Measurements from ENCODE around the gene RPL39L. TPM values are rescaled to one million over a fixed set of nuclear protein-coding genes. Genes with fewer than 3 reads are reported as not detected.

RPL39L gene
- polyA plus RNA-seq, 4 donors: 18.0 to 18.4 (median 18.3) TPM

DNA sequence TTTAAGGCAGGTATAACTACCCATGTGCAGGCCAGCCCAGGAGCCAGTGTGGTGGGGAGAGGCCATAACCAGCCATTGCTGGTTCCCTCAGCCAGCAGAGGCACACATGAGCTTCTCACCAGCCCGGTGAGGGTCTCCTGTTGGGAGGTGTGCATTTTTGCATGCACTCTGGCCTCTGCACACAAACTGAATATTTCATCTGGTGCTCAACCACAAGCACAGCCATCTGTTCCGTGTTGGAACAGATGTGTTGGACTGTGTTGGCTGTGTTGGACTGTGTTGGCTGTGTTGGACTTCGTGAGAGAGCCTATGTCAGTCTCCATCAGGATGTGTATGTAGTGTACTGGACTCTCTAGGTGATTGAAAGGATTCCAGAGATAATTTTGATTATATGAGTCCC is 67.2 kb downstream of the RPL39L start:
- DNase-seq (ENCODE audit: low read depth in 4 of 4, low spot score in 3 of 4): no peak

Other genes starting within 250 kb of the RPL39L start
- 10 to 100 TPM; 28.3 to 96.4 (median 69.5) TPM for gene ST6GAL1, start 209.0 kb downstream of the RPL39L start, polyA plus RNA-seq (ENCODE audit: insufficient read length in 4 of 4)
- not detected for gene RTP1, start 58.0 kb upstream of the RPL39L start, polyA plus RNA-seq (ENCODE audit: insufficient read length in 4 of 4)
- 1 to 10 TPM; 2.1 to 9.8 (median 6.3) TPM for gene MASP1, start 152.2 kb upstream of the RPL39L start, polyA plus RNA-seq (ENCODE audit: insufficient read length in 4 of 4)
- gene RTP4, start 228.9 kb upstream of the RPL39L start, polyA plus RNA-seq (ENCODE audit: insufficient read length in 4 of 4): 1 to 10 TPM in 1 of 4 donors, under 1 TPM in 3; 0.76 to 1.3 (median 0.85) TPM

Data from left renal pelvis (tissue), 4 donors.